ENCODE results near the gene GPC5. TPM values are rescaled to one million over a fixed set of nuclear protein-coding genes. Genes with fewer than 3 reads are reported as not detected.

GPC5 gene
- total RNA-seq, 1 donor from 2014 or later = 0.24 TPM

- Mint-ChIP-seq H3K9me3 (peaks cover 9% of the 10 kb centered on the region), H3K4me3 (no peak overlapping the region), H3K27me3 (no peaks in the 10 kb centered on the region), H3K36me3 (ENCODE audit: low read depth) (no peaks in the 10 kb centered on the region), H3K27ac (no peak overlapping the region), H3K4me1 (no peaks in the 10 kb centered on the region)
- DNase-seq = no peak
- ChIA-PET CTCF (no interaction called here), POLR2A (no interaction called here)
- intact Hi-C loops (cut with micrococcal nuclease) = no loop called here
- no peak for TF ChIP-seq CTCF (IDR thresholded peaks at IDR 0.05)
- ATAC-seq (ENCODE audit: low read depth) = no peak
Measured at GRCh38 chr13:92483894-92484293, 1085.5 kb downstream of the GPC5 start.

GRCh38 chr13:92487238-92487637, 1088.8 kb downstream of the GPC5 start:
- Mint-ChIP-seq H3K4me1 (no peaks in the 10 kb centered on the region), H3K36me3 (ENCODE audit: low read depth) (no peaks in the 10 kb centered on the region), H3K9me3 (peaks cover 7% of the 10 kb centered on the region), H3K4me3 (no peak overlapping the region), H3K27me3 (no peaks in the 10 kb centered on the region), H3K27ac (no peak overlapping the region)
- CTCF ChIA-PET = no interaction called here
- POLR2A ChIA-PET = no interaction called here
- intact Hi-C loops (cut with micrococcal nuclease) = no loop called here
- no peak for TF ChIP-seq CTCF (IDR thresholded peaks at IDR 0.05)
- no peak for ATAC-seq (ENCODE audit: low read depth)
- DNase-seq = no peak

- no peak for TF ChIP-seq CTCF (IDR thresholded peaks at IDR 0.05)
- ATAC-seq (ENCODE audit: low read depth) (no peak), DNase-seq (no peak)
- peaks cover 3% of the 10 kb centered on the region for H3K9me3 Mint-ChIP-seq
- no peaks in the 10 kb centered on the region for H3K36me3 Mint-ChIP-seq (ENCODE audit: low read depth)
- no peak overlapping the region for H3K27ac Mint-ChIP-seq
- no peaks in the 10 kb centered on the region for H3K4me1 Mint-ChIP-seq
- H3K27me3 Mint-ChIP-seq = no peaks in the 10 kb centered on the region
- intact Hi-C loops (cut with micrococcal nuclease) = no loop called here
- H3K4me3 Mint-ChIP-seq = no peak overlapping the region
- POLR2A ChIA-PET = no interaction called here
- CTCF ChIA-PET = no interaction called here
Measured at GRCh38 chr13:92488249-92488852, 1089.9 kb downstream of the GPC5 start.

GRCh38 chr13:92491839-92492238, 1093.4 kb downstream of the GPC5 start:
- ATAC-seq (ENCODE audit: low read depth) (no peak), DNase-seq (no peak)
- intact Hi-C loops (cut with micrococcal nuclease) = no loop called here
- no peaks in the 10 kb centered on the region for H3K4me1 Mint-ChIP-seq
- CTCF ChIA-PET = no interaction called here
- POLR2A ChIA-PET = no interaction called here
- H3K27me3 Mint-ChIP-seq = no peaks in the 10 kb centered on the region
- H3K36me3 Mint-ChIP-seq (ENCODE audit: low read depth) = no peaks in the 10 kb centered on the region
- H3K4me3 Mint-ChIP-seq = no peak overlapping the region
- peaks cover 9% of the 10 kb centered on the region for H3K9me3 Mint-ChIP-seq
- no peak for TF ChIP-seq CTCF (IDR thresholded peaks at IDR 0.05)
- H3K27ac Mint-ChIP-seq = no peak overlapping the region

GRCh38 chr13:92494915-92495314, 1096.5 kb downstream of the GPC5 start:
- H3K4me1 Mint-ChIP-seq = no peaks in the 10 kb centered on the region
- ChIA-PET POLR2A (no interaction called here), CTCF (no interaction called here)
- no peaks in the 10 kb centered on the region for H3K27me3 Mint-ChIP-seq
- no peak for ATAC-seq (ENCODE audit: low read depth)
- no peaks in the 10 kb centered on the region for H3K36me3 Mint-ChIP-seq (ENCODE audit: low read depth)
- peaks cover 14% of the 10 kb centered on the region for H3K9me3 Mint-ChIP-seq
- DNase-seq = no peak
- no peak for TF ChIP-seq CTCF (IDR thresholded peaks at IDR 0.05)
- no peak overlapping the region for H3K27ac Mint-ChIP-seq
- intact Hi-C loops (cut with micrococcal nuclease) = no loop called here
- no peak overlapping the region for H3K4me3 Mint-ChIP-seq
